ENCODE measurements around the gene ADAP1. TPM values are rescaled to one million over a fixed set of nuclear protein-coding genes. Genes with fewer than 3 reads are reported as not detected.
"Not testable (repeated sequence)": the region's sequence is repeated elsewhere in the genome, so short reads cannot be mapped to it uniquely, and the experiment has no call there.

Gene ADAP1
- total RNA-seq, 1 donor from 2014 or later = 5.9 TPM

DNA sequence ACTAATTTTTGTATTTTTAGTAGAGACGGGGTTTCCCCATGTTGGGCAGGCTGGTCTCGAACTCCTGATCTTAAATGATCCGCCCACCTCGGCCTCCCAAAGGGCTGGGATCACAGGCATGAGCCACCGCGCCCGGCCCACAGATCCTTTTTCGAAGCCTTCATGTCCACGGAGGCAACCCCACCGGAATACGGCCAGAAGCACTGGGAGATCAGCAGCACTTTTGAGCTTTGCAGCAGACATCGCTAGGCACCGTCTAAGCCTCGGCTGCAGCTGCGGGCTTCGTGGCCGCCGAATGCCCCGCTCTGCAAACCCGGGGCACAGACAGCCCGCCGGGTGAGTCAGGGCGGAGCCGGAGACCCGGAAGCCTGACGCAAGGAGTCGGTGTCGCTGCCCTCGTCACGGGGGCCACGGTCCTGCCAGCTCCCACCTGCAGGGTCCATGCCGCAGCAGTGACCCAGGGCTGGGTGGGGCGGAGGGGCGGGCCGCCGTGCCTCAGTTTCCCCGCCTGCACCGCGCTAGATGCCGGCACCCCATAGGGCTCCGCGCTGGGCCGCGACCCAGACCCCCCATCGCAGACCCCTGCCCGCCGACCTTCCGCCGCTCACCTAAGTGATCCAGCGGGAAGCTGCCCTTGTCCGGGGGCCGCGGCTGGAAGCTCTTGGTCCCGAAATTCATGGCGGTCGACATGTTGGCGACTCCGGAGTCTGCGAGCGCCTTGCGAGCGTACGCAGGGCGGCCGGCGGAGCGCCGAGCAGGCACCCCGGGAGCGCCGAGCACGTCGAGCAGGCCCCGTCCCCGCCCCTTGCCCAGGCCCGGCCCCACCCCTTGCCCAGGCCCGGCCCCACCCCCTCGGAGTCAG lies 20.6 kb upstream of the ADAP1 start, which contains the start of gene COX19:
TSS of gene COX19 (minus strand) at position 730 of the 862 bp plus-strand sequence. CDS start at position 690, 40 bp downstream.
- DNase-seq = peak; percentile 90

DNA sequence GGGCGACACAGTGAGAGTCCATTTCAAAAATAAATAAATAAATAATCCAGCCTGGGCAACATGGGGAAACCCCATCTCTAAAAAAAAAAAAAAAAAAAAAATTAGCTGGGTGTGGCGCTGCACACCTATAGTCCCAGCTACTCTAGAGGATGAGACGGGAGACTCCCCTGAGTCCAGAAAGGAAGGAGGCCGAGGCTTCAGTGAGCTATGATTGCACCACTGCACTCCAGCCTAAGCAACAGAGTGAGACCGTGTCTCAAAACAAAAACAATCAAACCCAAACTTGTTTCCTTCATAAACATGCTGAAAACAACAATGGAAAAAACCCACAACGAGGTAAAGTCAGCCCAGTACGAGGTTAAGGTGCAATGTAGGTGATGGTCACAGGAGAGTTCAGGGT lies 19.7 kb upstream of the ADAP1 start:
- no peak for DNase-seq

DNA sequence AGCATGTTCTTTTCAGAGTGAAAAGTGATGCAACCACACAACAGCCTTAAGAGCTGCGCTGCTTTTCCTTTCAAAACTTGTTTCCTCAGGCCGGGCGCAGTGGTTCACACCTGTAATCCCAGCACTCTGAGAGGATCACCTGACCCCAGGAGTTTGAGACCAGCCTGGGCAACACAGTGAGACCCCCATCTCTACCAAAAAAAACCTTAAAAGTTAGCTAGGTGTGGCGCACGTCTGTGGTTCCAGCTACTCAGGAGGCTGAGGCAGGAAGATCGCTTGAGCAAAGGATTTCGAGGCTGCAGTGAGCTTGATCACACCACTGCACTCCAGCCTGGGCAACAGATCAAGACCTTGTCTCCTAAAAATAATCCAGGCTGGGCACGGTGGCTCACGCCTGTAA lies 18.8 kb upstream of the ADAP1 start:
- no peak for DNase-seq

GRCh38 chr7:972676-973309 lies 18.3 kb upstream of the ADAP1 start:
- DNase-seq = no peak

DNA sequence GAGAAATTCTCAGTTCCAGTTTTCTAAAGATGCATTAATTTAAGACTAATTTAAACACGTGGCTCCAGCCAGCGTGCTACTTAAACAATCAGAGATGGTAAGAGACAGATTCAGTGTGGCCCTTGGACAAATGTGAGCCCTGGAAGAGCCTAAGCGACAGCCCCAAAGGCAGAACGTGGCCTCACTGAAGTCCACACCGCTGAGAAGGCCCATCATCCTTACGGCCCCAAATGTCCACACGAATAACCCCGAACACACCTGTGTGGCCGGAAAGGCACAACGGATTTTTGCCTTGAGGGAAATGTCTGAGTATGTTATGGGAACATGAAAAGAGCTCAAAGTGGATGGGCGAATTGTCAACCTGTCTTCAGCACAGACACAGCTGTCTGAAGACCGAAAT lies 17.6 kb upstream of the ADAP1 start:
- no peak for DNase-seq

DNA sequence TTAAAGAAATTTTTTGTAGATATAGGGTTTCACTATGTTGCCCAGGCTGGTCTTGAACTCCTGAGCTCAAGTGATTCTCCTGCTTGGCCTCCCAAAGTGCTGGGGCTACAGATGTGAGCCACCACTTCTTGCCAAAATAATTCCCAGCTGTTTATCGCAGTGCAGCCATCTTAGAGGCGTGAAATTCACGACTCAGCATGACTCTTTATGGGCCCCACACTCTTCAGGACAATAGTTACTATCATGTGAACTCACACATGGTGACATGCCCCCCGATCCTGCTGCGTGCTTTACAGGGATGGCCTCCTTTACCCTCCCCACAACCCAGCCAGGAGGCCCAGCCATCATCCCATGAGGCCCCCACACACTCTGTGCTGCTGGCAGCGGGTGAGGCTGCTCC lies 16.3 kb upstream of the ADAP1 start:
- DNase-seq = no peak

- DNase-seq = no peak
Measured at GRCh38 chr7:969403-969802, 14.9 kb upstream of the ADAP1 start.

- DNase-seq = no peak
Measured at GRCh38 chr7:968205-969105, 14.0 kb upstream of the ADAP1 start.

GRCh38 chr7:967361-968082 lies 13.0 kb upstream of the ADAP1 start:
- no peak for DNase-seq

- DNase-seq = no peak
Measured at GRCh38 chr7:966291-967069, 12.0 kb upstream of the ADAP1 start.

DNA sequence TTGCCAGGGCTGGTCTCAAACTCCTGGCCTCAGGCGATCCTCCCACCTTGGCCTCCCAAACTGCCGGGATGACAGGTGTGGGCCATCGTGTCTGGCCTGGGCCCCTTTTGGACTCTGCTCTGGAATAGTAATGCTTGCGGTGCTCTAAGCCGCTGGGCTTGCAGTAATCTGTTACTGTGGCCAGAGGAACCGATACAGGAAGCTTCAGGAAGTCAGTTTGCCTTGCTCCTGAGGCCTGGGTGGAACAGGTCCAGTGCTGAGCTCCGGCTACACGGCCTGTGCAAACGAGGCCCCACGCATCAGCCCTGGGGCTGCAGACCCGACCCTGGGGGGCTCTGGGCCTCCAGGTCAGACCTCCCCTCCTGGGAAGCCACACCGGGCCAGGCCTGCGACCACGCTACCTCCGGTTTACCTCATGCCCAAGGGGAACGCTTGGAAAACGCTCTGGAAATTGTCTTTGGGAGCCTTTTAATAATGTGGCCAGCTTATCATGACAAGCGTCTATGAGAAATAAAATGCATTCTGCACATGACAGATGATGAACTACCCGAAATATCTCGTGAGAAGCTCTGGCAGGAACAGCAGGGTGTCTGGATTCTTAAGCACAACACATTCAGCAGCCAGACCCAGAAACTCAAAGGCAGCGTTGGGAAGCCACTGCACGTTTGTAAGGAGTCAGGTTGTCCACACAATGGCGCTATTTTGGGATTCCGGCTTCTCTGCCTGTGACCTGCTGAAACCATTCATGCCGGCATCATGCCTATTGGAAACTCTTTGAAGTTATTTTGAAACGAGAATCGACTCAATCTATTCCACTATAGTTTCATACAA lies 10.1 kb upstream of the ADAP1 start:
- DNase-seq = peak; percentile 82

DNA sequence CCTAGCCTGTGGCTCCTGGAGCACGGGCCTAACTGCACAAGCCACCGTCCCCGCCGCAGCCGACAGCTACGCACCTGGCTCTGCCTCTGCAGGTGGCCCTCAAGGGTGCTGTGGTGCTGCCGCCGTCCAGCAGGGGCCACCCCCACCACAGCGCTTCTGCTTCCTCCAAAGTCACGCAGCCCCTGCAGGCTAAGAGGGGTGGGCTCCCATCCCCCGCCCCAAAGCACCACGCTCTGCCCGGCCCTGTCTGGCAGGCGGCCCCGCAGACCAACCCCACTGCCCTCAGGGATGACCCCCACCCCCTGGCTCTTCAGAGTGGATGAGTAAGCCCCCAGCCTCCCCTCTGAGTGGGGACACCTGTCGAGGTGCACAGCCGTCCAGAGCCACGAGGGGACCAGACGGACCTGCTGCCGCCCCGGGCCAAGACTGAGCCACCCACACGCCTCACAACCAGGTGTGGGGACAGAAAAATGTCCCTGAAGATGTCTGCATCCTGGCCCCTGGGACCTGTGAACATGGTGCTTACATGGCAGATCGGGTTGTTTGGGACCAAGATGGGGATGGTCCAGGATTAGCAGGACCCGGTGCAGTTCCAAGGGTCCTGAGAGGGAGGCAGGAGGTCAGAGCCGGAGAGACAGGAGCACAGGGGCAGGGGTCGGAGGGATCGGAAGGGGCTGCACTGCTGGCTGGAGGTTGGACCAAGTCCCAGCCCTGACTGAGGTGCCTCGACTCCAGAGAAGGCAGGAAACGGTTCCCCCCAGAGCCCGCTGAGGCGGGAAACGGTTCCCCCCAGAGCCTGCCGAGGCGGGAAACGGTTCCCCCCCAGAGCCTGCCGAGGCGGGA lies 9.0 kb upstream of the ADAP1 start:
- no peak for DNase-seq

DNA sequence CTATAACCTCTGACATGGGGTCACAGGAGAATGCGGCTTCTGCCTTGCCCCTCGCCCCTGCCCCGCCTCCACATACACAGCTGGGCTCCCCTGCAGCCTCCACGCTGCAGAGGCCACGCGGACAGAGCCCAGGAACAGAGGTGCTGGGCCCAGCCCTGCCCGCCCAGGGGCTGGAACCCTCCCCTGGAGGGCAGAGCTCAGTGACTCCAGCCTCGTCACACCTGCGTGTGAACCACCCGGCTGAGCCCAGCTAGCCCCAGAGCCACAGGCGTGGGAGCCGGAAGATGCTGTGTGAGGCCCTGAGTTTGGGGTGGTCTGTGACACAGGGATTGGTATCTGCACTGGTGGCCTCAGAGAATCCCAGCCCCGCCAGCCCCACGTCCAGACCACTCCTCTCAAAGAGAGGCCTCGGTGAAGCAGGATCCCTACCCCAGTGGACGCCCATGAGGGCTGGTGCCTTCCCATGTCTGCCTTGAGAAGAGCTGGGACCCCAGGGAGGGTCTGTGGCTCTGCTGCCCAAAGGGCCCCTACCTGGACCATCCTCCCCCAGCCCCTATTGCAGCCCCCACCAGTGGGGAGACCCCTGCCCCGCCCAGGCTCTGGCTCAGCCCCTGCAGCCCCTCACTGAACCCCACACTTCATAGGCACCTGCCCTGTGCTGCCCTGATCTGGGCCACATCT lies 8.1 kb upstream of the ADAP1 start:
- DNase-seq = no peak

GRCh38 chr7:961546-962400 lies 7.3 kb upstream of the ADAP1 start:
- DNase-seq = no peak

GRCh38 chr7:960972-961371 lies 6.5 kb upstream of the ADAP1 start:
- DNase-seq = not testable (repeated sequence)

- no peak for DNase-seq
Measured at GRCh38 chr7:960269-960871, 5.9 kb upstream of the ADAP1 start.

DNA sequence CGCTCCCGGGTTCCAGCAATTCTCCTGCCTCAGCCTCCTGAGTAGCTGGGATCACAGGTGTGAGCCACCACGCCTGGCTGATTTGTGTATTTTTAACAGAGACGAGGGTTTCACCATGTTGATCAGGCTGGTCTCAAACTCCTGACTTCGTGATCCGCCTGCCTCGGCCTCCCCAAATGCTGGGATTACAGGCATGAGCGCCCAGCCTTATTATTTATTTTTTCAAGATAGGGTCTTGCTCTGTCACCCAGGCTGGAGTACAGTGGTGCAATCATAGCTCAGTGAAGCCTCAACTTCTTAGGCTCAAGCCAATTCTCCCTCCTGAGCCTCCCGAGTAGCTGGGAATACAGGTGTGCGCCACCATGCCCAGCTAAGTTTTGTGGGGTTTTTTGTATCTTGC lies 5.3 kb upstream of the ADAP1 start:
- not testable (repeated sequence) for DNase-seq

Measured in skin of body (tissue), 2 donors.